ENCODE data around the gene EYA4. TPM values are rescaled to one million over a fixed set of nuclear protein-coding genes. Genes with fewer than 3 reads are reported as not detected.

The EYA4 gene
- total and polyA plus RNA-seq, 3 donors from 2014 or later = 8.1 to 11.3 (median 10.7) TPM

- Histone ChIP-seq H3K9me3 (no peaks in the 10 kb centered on the region), H3K4me1 (no peaks in the 10 kb centered on the region), H3K36me3 (ENCODE audit: low read depth, missing control alignments) (no peaks in the 10 kb centered on the region), H3K27me3 (no peaks in the 10 kb centered on the region), H3K27ac (no peak overlapping the region), H3K4me3 (no peak overlapping the region)
- no peak for DNase-seq
- no peak for TF ChIP-seq POLR2A (IDR thresholded peaks at IDR 0.05)
- no peak for TF ChIP-seq CTCF (IDR thresholded peaks at IDR 0.05)
- 90 to 96% methylated on average over 3 of the region's 3 CpGs for whole genome bisulfite sequencing, 2 donors
- intact Hi-C loops (cut with DNase I; ENCODE audit: low total_unique reads) = no loop called here
These were observed 167.4 kb downstream of the EYA4 start for GRCh38 chr6:133408543-133408942.

GRCh38 chr6:133410638-133411435, 169.7 kb downstream of the EYA4 start:
- no peak for TF ChIP-seq CTCF (IDR thresholded peaks at IDR 0.05)
- no peak for TF ChIP-seq POLR2A (IDR thresholded peaks at IDR 0.05)
- H3K27ac ChIP-seq = no peak overlapping the region
- H3K4me3 ChIP-seq = no peak overlapping the region
- no peaks in the 10 kb centered on the region for H3K27me3 ChIP-seq
- H3K4me1 ChIP-seq = no peaks in the 10 kb centered on the region
- intact Hi-C loops (cut with DNase I; ENCODE audit: low total_unique reads) = no loop called here
- no peak for DNase-seq
- no peaks in the 10 kb centered on the region for H3K36me3 ChIP-seq (ENCODE audit: low read depth, missing control alignments)
- no peaks in the 10 kb centered on the region for H3K9me3 ChIP-seq
- WGBS, 2 donors = 44 to 47% methylated on average over 6 of the region's 6 CpGs

- intact Hi-C loops (cut with DNase I; ENCODE audit: low total_unique reads) = no loop called here
- TF ChIP-seq CTCF (IDR thresholded peaks at IDR 0.05) (no peak), POLR2A (IDR thresholded peaks at IDR 0.05) (no peak)
- H3K4me3 ChIP-seq = no peak overlapping the region
- H3K27me3 ChIP-seq = no peaks in the 10 kb centered on the region
- DNase-seq = no peak
- H3K36me3 ChIP-seq (ENCODE audit: low read depth, missing control alignments) = no peaks in the 10 kb centered on the region
- no peaks in the 10 kb centered on the region for H3K4me1 ChIP-seq
- no peak overlapping the region for H3K27ac ChIP-seq
- H3K9me3 ChIP-seq = no peaks in the 10 kb centered on the region
These were observed 170.6 kb downstream of the EYA4 start for GRCh38 chr6:133411757-133412156.

- H3K27ac ChIP-seq = no peak overlapping the region
- no peaks in the 10 kb centered on the region for H3K36me3 ChIP-seq (ENCODE audit: low read depth, missing control alignments)
- no peaks in the 10 kb centered on the region for H3K9me3 ChIP-seq
- no peaks in the 10 kb centered on the region for H3K4me1 ChIP-seq
- H3K4me3 ChIP-seq = no peak overlapping the region
- no peak for TF ChIP-seq POLR2A (IDR thresholded peaks at IDR 0.05)
- no peak for TF ChIP-seq CTCF (IDR thresholded peaks at IDR 0.05)
- H3K27me3 ChIP-seq = no peaks in the 10 kb centered on the region
- 57 to 62% methylated on average over 5 of the region's 5 CpGs for WGBS, 2 donors
- DNase-seq = no peak
- intact Hi-C loops (cut with DNase I; ENCODE audit: low total_unique reads) = no loop called here
These were observed 174.1 kb downstream of the EYA4 start for GRCh38 chr6:133415262-133415661.

GRCh38 chr6:133418108-133418507, 177.0 kb downstream of the EYA4 start:
- no peak overlapping the region for H3K27ac ChIP-seq
- no peak overlapping the region for H3K4me3 ChIP-seq
- intact Hi-C loops (cut with DNase I; ENCODE audit: low total_unique reads) = no loop called here
- 75 to 84% methylated on average over 2 of the region's 2 CpGs for WGBS, 2 donors
- H3K27me3 ChIP-seq = no peaks in the 10 kb centered on the region
- no peaks in the 10 kb centered on the region for H3K9me3 ChIP-seq
- H3K4me1 ChIP-seq = no peaks in the 10 kb centered on the region
- DNase-seq = no peak
- no peaks in the 10 kb centered on the region for H3K36me3 ChIP-seq (ENCODE audit: low read depth, missing control alignments)
- TF ChIP-seq POLR2A (IDR thresholded peaks at IDR 0.05) (no peak), CTCF (IDR thresholded peaks at IDR 0.05) (no peak)
